ENCODE measurements around the gene IGF2BP1.
"Not testable (repeated sequence)": the region's sequence is repeated elsewhere in the genome, so short reads cannot be mapped to it uniquely, and the experiment has no call there.

Gene IGF2BP1

DNA sequence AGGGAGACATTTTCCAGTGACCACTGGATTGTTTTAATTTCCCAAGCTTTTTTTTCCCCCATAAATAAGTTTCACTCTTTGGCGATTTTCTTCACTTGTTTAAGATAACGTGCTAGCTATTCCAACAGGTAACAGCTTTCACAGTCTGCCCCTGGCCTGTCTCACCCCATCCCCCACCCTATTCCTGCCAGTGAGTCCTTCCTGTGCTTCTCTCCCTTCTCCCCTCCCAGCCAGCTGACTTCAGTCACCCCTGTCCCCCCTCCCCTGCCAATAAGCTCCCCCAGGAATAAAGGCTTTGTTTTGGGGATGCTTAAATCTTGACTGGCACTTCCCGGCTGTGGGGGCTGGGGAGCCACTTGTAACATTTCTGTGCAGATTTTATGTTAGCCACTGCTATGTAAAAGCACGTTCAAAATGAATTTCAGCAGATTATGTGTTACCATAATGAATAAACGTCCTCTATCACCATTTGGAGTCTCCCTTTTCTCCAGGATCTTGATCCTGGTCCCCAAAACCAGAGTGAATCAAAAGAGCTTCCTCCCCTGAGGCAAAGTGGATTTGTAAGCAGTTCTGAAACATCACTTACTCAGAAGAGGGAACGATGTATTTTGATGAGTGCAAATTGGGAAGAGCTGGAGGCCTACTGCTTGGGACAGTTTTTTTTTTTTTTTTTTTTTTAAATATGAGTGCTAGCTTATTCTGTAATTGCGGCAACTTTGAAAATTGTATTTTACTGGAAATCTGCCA lies 58.2 kb downstream of the IGF2BP1 start:
- DNase-seq = no peak

- no peak for DNase-seq
Observed at GRCh38 chr17:49061524-49061943, 64.3 kb downstream of the IGF2BP1 start.

- DNase-seq = no peak
Observed at GRCh38 chr17:49063652-49064051, 66.5 kb downstream of the IGF2BP1 start.

GRCh38 chr17:49067163-49067562 lies 70.0 kb downstream of the IGF2BP1 start:
- no peak for DNase-seq

DNA sequence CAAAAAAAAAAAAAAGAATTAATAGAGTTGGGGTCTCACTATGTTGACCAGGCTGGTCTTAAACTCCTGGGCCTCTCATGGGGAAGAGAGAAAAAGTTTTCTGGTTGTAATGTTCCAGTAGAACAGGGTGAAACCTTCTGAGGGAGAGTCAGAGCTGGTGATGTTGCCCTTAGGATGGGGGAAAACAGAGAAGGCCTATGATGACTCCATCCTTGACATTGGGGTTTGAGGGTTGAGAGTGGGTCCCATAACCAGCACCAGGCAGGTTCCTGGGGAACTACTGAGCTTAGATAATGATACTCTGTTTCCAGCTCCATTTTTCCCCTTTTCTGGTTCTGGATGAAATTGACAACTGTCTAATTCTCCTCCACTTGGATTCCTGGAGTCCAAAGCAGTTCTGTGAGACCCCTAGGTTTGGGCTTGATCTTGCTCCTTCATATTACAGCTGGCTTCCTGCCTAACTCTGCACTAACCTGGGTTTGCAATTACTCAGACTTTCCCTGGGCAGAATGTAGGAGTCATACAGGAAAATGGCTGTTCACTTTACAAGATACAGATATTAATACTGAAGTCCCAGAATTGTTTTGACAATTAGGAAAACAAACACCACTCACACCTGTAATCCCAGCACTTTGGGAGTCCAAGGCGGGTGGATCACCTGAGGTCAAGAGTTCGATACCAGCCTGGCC lies 72.5 kb downstream of the IGF2BP1 start:
- DNase-seq = no peak

- no peak for DNase-seq
Observed at GRCh38 chr17:49071106-49071505, 73.9 kb downstream of the IGF2BP1 start.

DNA sequence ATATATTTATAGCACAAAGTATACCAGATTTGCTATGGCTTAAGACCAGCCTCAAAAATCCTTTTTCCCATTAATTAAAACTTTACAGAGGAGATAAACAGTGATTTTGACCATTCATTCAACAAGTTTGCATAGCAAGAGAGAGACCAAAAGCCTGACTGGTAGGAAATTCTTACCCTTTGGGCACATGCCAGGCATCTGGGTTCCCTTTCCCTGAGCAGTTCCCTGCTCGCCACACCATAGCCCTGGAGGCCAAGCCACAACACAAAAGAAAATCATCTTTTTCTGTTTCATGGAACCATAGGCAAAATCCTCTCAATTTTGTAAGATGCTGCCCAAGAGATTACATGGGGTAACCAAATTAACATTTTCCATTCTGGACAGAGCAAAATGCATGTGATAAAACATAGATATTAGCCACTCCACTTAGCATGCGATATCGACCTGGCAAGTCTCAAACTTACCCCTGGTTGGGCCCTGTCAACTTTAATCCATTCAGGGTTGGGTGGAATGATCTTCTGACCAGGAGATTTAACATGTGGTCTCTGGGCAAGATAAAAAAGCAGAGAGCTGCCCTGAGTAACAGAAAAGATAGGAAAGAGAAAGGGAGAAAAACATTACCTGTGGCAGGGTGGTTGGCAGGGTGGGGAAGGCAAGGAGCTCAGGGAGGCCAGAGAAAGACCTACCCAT lies 77.8 kb downstream of the IGF2BP1 start:
- DNase-seq = no peak

- no peak for DNase-seq
Observed at GRCh38 chr17:49076573-49077384, 79.6 kb downstream of the IGF2BP1 start.

GRCh38 chr17:49078248-49078647 lies 81.1 kb downstream of the IGF2BP1 start:
- no peak for DNase-seq

DNA sequence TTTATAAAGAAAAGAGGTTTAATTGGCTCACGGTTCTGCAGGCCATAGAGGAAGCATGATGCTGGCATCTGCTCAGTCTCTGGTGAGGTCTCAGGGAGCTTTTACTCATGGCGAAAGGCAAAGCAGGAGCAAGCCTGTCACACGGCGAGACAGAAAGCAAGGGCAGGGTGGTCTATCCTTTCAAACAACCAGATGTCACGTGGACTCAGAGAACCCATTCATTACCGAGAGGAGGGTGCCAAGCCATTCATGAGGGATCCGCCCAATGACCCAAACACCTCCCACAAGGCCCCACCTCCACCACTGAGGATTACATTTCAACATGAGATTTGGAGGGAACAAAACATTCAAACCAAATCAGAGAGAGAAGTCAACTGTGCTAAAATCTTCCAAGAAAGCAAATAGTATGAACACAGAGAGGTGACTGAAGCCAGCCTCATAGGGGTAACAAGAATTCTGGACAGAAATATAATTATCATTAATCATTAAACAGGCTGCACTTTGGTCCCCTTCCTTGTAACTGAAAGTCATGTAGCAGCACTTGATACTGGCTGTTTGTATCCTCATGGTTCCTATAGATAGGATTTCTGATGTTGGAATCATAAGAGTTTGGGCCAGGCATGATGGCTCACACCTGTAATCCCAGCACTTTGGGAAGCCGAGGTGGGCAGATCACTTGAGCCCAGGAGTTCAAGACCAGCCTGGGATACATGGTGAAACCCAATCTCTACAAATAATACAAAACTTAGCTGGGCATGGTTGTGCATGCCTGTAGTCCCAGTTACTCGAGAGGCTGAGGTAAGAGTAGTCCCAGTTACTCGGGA lies 82.9 kb downstream of the IGF2BP1 start:
- no peak for DNase-seq

GRCh38 chr17:49082231-49082630 lies 85.0 kb downstream of the IGF2BP1 start:
- no peak for DNase-seq

- DNase-seq = not testable (repeated sequence)
Observed at GRCh38 chr17:49085046-49085445, 87.9 kb downstream of the IGF2BP1 start.

DNA sequence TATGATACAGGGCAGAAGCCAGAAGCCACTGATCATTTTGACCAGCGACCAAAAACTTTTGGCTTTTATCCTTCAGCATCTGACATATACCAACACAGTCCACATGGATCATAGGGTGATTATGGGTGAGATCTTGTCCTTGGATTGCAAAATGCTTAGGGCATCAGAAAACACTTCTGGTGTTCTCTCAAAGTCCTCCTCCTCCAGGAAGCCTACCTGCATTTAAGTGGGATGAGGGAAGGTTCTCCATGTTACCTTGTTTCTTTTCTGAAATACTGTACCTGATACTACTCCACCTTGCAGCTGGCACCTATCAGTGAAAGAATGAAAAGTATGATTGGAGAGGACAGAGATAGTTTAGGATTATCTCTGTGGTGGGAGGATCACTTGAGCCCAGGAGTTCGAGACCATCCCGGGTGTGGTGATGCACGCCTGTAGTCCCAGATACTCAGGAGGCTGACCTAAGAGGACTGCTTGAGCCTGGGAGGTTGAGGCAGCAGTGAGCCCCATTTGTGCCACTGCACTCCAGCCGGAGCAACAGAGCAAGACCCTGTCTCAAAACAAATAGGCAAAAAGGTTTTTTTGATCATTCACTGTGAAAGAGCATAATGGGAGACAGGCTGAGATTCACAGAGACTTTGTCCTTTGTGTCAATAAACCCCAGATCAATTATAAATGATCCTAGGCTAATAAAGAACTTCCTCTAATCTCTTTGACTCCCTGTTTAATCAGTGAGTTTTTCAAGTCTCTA lies 88.6 kb downstream of the IGF2BP1 start:
- no peak for DNase-seq

GRCh38 chr17:49086316-49086605 lies 89.1 kb downstream of the IGF2BP1 start:
- no peak for DNase-seq

GRCh38 chr17:49086649-49087048 lies 89.5 kb downstream of the IGF2BP1 start:
- DNase-seq = no peak

GRCh38 chr17:49089094-49089493 lies 91.9 kb downstream of the IGF2BP1 start:
- DNase-seq = no peak

DNA sequence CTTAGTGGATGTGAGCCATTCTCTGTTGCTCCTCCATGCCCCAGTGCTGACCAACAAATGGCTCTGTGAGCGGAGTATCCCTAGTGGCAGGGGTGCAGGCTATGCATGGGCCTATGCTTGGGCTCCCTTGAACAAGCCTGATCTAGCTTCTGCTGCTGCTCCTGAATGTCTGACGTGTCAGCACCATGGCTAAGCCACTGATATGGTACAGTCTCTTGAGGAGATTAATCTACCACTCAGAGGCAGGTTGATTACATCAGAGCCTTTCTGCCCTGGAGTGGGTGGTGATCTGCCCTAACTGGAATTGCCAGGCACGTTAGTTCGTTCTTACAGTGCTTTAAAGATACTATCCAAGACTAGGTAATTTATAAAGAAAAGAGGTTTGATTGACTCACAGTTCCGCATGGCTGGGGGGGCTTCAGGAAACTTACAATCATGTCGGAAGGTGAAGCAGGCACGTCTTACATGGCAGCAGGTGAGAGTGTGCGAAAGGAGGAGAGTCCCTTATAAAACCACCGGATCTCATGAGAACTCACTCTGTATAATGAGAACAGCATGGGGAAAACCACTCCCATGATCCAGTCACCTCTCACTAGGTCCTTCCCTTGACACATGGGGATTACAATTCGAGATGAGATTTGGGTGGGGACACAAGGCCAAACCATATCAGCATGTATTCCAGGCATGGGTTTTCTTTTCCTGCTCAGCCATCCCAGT lies 93.9 kb downstream of the IGF2BP1 start:
- no peak for DNase-seq

GRCh38 chr17:49093131-49093530 lies 95.9 kb downstream of the IGF2BP1 start:
- DNase-seq = no peak

DNA sequence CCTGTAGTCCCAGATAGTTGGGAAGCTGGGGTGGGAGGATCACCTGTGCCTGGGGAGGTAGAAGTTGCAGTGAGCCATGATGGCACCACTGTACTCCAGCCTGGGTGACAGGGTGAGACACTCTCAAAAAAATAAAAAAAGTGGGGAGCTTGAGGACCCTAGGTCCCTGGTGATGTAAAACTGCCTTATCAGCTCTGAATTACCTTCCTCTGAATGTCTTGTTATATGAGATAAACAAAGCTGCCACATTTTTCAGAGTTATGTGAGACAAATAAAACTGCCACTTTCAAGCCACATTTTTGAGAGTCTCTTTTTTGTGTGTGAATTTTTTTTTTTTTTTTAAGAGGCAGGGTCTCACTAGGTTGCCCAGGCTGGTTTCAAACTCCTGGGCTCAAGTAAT lies 103.4 kb downstream of the IGF2BP1 start:
- DNase-seq = no peak

GRCh38 chr17:49101054-49101534 lies 103.9 kb downstream of the IGF2BP1 start:
- DNase-seq = no peak

DNA sequence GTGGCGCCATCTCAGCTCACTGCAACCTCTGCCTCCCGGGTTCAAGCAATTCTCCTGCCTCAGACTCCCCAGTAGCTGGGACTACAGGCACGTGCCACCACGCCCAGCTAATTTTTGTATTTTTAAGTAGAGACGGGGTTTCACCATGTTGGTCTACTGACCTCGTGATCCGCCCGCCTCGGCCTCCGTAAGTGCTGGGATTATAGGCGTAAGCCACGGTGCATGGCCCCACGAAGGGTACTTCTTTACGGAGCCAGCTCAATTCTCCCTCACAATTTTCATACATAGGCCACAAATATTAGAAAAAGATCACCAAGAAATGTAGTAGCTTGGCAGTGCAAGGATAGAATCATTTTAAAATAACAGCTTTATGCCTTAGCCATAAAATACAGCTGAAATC lies 106.2 kb downstream of the IGF2BP1 start:
- DNase-seq = not testable (repeated sequence)
